Hepatocyte (in vitro differentiated cells): Measurements from ENCODE around the gene IQGAP2.

Experiments
- EZH2 ChIP-seq: fragments of 200-600 bp; sonication (generic); IDR thresholded peaks from 2 replicates; pipeline ENCODE4 v1.6.1; 2016; ENCODE audit warnings: antibody characterized with exemption, mild to moderate bottlenecking, borderline replicate concordance
- EZH2phosphoT487 ChIP-seq: fragments of 200-600 bp; sonication (generic); IDR thresholded peaks from one replicate; pipeline ENCODE4 v1.6.1; 2018; ENCODE audit warnings: antibody characterized with exemption, mild to moderate bottlenecking, low read depth, moderate library complexity; ENCODE audit not compliant: unreplicated experiment, severe bottlenecking
- TF ChIP-seq, protein P1 (sequence below): fragments of 200-600 bp; sonication (generic); IDR thresholded peaks from 2 replicates; pipeline ENCODE4 v1.5.1; 2016; ENCODE audit warnings: antibody characterized with exemption, mild to moderate bottlenecking; ENCODE audit not compliant: poor library complexity

DNA sequence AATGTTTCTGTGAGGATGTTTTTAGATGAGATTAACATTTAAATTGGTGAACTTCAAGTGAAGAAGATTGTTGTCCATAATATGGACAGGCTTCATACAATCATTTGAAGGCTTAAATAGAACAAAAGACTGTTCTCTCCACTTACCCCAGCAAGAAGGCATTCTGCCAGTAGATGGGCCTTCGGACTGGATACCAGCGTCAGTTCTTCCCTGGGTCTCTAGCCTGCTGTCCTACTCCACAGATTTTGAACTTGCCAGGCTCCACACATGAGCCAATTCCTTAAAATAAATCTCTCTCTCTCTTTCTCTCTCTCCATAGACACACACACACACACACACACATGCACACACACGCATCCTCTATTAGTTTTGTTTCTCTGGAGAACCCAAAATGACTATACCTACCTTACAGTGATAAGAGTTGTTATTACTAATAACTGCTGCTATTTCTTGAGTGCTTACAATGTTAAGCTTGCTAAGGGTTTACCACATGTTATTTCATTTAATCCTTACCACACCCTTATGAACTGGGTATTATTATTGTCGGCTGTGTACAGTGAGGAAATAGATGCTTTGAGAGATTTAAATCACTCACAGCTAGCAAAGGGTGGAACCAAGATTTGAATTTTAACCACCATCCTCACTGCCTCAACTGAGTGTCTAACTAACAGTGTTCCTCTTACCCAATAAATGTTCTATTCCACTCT lies 19.8 kb upstream of the IQGAP2 start:
- no peak for TF ChIP-seq EZH2
- TF ChIP-seq, protein P1, sequence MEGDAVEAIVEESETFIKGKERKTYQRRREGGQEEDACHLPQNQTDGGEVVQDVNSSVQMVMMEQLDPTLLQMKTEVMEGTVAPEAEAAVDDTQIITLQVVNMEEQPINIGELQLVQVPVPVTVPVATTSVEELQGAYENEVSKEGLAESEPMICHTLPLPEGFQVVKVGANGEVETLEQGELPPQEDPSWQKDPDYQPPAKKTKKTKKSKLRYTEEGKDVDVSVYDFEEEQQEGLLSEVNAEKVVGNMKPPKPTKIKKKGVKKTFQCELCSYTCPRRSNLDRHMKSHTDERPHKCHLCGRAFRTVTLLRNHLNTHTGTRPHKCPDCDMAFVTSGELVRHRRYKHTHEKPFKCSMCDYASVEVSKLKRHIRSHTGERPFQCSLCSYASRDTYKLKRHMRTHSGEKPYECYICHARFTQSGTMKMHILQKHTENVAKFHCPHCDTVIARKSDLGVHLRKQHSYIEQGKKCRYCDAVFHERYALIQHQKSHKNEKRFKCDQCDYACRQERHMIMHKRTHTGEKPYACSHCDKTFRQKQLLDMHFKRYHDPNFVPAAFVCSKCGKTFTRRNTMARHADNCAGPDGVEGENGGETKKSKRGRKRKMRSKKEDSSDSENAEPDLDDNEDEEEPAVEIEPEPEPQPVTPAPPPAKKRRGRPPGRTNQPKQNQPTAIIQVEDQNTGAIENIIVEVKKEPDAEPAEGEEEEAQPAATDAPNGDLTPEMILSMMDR, result no peak
- TF ChIP-seq EZH2phosphoT487, result no peak
